Measurements from ENCODE around the gene GLIS1.
A peak's percentile ranks its signal among the peaks of the same experiment; 100 is the strongest.

GRCh38 chr1:53688381-53689102, 50.4 kb downstream of the GLIS1 start:
- no peak; the same call in none of the 2 replicates for TF ChIP-seq RAD21 (IDR thresholded peaks at IDR 0.05; ENCODE audit: low read depth)
- TF ChIP-seq CTCF (IDR thresholded peaks at IDR 0.05 in 2 of 3, conservative IDR thresholded peaks at IDR 0.05 in 1 of 3; ENCODE audit: borderline replicate concordance in 1 of 3, insufficient read depth in 1 of 3, low read depth in 2 of 3, low read length in 2 of 3), result peak; percentile 41 to 47 (median 43); a peak in 5 of 6 replicates
- TF ChIP-seq SIN3A (IDR thresholded peaks at IDR 0.05; ENCODE audit: low read depth), result no peak
- no peak for TF ChIP-seq EGR1 (IDR thresholded peaks at IDR 0.05; ENCODE audit: low read depth)
- no peak for TF ChIP-seq EZH2phosphoT487 (IDR thresholded peaks at IDR 0.05; ENCODE audit: borderline replicate concordance)
- no peak for TF ChIP-seq REST (IDR thresholded peaks at IDR 0.05; ENCODE audit: low read depth)
- no peak for TF ChIP-seq MAX (IDR thresholded peaks at IDR 0.05)
- TF ChIP-seq POLR2A (IDR thresholded peaks at IDR 0.05; ENCODE audit: borderline replicate concordance, extremely low read depth, insufficient read depth, insufficient read length), result no peak
- TF ChIP-seq SP1 (IDR thresholded peaks at IDR 0.05; ENCODE audit: low read depth), result no peak
- TF ChIP-seq POLR2AphosphoS5 (IDR thresholded peaks at IDR 0.05; ENCODE audit: low read depth, low read length), result no peak
- no peak for TF ChIP-seq CBX3 (IDR thresholded peaks at IDR 0.05; ENCODE audit: low read depth)
- no peak for TF ChIP-seq YY1 (IDR thresholded peaks at IDR 0.05; ENCODE audit: extremely low read depth, insufficient replicate concordance, low read depth, low read length)
- TF ChIP-seq EZH2 (IDR thresholded peaks at IDR 0.05), result no peak
- TF ChIP-seq ELF1 (IDR thresholded peaks at IDR 0.05; ENCODE audit: borderline replicate concordance, low read depth), result no peak
